Non-pigmented ciliary epithelial cell (primary cell): ENCODE results near the gene KAZN.

Source experiments
- DNase-seq: peaks from one replicate; pipeline ENCODE4 v3.0.0-alpha.2; 2010; ENCODE audit warnings: low read depth

The KAZN gene

DNA sequence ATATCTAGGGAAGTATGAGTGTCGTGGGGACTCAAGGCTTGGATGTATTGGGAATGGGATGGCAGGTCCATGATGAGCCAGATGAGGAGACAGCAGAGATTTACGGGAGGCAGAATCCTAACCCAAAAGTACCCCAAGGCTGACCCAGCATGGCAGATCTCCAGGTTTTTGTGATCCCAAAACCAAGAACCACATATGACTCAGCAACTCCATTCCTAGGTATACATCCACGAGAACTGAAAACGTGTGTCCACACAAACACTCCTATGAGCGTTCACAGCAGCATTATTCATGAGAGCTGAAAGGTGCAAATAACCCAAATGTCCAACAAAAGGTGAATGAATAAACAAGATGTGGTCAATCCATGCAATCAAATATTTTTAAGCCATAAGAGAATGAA is 201.5 kb downstream of the KAZN start:
- DNase-seq: no peak

DNA sequence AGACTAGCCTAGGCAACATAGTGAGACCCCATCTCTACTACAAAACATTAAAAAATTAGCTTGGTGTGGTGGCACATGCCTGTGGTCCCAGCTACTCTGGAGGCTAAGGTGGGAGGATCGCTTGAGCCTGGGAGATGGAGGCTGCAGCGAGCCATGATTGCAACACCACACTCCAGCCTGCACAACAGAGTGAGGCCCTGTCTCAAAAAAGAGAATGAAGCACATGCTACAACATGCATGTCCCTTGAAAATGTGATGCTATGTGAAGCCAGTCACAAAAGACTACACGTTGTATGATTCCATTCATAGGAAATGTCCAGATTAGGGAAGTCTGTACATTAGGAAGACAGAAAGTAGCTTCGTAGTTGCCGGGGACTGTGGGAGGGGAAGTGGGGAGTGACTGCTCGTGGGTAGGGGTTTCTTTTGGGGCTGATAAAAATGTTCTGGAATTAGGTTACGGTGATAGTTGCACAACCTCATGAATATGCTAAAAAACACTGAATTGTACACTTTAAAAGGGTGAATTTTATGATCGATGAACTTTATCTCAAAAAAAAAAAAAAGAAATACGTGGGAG is 202.1 kb downstream of the KAZN start:
- DNase-seq: no peak

DNA sequence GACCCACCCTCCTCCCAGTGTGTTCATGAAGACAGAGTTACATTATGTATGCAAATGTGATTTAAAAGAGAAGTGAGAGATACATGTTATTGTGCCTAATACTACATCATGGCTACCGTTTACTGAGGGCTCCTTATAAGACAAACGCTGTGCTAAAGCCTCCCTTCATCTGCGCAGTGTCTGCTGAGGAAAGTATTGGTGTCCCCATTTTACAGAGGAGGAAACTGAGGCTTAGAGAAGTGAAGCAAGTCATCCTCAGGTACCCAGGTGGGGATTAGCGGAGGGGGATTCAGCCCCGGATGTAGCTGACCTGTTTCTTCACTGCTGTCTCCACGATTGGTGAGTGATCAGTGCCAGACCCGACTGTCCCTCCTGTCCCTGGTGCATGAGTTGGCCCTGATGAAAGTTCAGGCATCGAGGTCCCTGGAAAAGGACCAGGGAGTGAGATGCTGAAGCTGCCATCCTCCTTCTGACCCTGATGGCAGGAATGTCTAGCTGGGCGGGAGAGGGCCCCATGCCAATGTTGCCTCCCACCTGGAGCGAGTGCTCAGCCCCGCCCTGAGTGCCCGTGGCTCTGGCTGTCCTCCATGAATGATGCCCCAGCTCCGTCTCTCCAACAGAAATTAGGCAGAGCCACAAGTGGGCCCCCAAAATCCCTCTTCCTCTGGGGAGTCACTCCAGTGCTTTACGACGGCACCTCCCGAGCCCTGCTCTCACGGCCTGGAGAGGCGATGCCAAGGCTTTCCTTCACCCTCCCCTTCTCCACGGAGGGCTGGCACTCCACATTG is 204.7 kb downstream of the KAZN start:
- no peak for DNase-seq

DNA sequence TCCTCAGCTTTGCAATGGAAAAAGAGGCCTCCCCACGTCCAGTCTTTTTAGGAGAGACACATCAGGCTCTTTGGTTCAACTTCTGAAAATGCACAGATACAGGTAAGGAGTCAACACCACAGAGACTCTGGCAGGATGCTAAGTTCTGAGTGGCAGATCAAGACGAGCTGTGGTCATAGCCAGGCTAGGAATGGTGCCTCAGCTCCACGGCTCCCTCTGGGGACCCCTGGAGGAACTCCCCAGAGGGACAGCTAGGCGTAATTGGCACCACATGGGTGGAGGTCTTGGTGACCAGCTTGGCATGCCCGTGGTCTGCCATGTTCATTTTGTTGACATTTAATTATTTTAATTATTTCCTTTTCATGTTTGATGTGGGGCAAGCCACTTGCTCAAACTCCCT is 206.1 kb downstream of the KAZN start:
- DNase-seq: no peak

DNA sequence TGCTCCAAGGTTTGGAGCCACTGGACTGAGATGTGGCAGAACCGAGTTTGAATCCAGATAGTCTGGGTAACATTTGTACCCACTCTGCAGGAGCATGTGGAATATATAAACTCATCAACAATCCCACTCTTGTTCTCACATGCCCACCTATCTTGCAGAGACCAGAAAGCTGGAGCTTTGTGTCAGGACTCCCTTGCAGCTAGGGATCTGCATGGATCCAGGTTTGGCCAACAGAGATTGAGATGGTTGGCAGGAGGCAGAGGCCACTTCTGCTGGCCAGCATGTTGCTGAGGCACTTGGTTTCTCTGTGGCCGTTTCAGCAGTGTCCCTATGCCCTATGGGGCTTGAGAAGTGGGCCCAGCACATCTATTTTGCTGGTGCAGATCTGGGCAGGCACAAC is 208.3 kb downstream of the KAZN start:
- no peak for DNase-seq

DNA sequence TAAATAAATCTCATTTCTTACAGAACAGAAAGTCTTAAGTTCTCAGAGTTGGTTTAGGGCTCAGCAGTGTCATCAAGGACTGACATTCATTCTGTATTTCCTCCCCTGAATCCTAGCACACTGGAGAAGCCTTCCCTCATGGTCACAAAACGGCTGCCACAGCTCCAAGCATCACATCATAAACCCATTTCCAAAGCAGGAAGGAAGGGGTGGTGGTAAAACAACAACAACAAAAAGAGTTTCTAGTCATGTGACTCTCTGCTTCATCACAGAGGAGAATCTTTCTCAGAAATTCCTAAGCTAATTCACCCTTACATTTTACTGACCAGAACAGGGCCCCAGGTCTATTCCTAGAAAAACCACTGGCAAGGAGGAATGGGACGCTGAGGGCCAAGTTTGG is 210.3 kb downstream of the KAZN start:
- no peak for DNase-seq

DNA sequence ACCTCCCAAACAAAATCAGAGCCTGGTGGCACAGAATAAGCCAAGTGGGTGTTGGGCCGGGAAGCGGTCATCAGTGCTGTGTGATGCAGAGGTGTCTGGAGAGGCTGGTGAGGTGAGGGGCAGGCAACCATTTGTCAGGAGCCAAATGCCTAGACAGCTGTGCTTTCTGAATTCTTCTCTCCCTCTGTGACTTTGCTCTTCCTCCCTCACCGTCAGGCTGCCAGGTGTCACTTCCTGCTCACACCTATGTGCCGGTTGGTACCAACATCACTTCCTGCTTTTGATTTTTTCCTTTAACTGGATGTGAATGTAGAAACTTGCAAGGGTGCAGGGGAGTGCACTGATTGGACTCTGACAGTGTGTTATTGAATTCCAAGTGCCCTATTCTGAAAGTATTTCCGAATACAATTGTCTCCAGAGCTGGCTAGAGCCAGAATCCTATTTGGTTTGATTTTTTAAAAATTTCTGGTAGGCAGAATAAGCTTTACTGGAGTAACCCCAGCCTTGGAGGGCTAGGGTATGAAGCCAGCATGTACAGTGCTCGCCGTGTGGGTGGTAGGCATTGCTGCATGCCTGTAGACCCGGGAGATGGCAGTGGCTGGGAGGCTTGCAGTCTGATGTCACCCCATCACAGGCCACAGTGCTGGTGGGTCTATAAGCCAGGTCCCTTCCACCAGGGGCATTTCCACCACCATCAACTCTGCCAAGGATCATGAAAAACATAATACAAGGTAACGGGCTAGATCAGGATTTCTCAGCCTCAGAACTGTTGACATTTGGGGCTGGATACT is 210.9 kb downstream of the KAZN start:
- no peak for DNase-seq

DNA sequence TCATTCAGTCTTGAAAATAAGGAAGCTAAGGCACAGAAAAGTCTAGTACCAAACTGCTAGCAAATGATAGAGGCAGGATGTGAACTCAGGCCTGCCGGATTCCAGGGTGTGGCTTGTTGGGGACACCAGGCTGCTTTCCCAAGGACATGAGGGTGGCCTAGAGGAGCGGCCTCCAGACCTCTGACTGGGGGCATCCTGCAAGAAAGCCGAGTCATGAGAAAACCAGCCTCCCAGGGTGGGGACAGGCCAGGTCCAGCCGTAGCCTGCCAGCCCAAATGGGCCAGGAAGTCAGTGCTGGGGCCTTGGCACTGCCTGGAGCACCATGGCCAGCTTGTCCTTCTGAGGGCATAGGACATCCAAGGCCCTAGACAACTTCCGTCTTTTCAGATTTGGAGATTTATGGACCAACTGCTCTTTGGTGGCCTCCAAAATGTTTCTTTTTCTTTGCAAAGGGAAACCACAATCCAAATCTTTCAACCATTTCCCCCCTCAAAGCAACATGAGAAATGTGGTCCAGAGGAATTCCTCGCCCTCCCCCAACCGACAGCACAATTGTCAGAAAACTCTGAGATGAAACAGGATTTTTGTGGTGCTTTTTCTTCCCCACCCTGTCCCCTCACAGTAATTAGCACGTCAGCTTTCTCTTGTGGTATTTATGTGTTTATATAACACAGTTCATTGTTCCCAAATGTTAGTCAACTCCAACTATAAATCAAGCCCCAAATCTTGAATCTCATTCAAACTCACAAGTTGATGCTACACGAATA is 212.3 kb downstream of the KAZN start:
- DNase-seq: no peak

DNA sequence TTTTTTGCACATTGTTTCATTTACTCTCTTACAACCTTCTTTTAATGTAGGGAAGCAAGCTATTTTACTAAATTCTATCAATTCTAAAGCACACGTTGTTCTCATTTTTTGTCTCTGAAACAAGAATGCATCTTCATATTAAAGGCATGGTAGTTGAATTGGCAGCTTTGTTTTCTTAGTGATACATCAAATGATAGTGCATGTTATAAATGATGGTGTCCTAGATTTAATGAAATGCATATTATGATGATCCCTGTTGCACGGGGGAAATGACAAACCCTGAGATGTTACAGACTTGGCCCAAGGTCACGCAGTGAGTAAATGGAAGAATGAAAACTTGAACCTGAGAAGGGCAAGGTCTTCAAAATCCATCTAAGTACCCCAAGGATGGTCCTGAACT is 213.1 kb downstream of the KAZN start:
- DNase-seq: no peak

DNA sequence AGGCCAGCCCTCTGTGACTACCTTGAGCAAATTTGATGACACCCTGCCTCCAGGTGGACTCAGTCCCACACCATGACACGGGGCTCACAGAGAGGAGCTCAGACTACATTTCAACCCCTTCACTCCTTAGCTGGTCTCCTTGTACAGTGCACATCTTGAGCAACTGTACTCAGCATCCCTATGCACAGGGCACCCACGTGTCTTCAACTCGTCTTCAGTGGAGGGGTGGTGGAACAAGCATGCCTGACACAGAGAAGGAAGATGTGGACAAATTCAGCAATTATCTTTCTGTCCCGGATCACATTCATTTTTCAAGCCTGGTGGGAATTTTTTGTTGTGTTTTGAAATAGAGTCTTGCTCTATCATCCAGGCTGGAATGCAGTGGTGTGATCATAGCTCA is 213.7 kb downstream of the KAZN start:
- DNase-seq: no peak

DNA sequence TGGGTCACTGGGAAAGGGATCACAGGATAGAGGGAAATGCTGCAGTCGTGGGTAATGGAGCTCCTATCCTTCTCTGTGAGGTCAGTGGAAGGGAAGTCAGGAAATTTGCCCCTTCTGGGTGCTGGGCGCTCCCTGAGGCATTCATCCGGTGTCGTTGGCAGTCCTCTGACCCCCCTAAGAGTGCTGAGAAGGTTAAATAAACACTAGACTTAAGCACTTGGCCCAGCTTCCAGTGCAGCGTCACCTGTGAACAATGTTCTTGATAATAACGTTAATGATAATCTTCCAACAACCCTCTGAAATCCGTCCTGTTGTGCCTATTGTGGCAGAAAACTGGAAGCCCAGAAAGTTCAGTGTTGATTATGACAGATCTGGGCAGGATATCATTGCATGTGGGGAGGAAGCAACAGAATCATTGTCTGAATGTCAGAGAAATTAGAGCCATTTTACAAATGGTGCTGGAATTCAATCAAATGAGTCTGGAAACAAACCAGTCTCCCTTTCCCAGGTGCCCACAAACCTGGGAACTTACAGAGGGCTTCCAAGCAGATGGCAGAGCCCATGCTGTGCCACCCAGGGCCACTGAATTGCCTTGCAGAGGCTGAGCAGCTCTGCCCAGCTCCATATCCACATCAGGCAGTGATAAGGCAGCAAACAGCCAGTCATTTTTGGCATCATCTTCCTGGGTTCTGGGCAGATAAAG is 216.8 kb downstream of the KAZN start:
- DNase-seq: no peak

DNA sequence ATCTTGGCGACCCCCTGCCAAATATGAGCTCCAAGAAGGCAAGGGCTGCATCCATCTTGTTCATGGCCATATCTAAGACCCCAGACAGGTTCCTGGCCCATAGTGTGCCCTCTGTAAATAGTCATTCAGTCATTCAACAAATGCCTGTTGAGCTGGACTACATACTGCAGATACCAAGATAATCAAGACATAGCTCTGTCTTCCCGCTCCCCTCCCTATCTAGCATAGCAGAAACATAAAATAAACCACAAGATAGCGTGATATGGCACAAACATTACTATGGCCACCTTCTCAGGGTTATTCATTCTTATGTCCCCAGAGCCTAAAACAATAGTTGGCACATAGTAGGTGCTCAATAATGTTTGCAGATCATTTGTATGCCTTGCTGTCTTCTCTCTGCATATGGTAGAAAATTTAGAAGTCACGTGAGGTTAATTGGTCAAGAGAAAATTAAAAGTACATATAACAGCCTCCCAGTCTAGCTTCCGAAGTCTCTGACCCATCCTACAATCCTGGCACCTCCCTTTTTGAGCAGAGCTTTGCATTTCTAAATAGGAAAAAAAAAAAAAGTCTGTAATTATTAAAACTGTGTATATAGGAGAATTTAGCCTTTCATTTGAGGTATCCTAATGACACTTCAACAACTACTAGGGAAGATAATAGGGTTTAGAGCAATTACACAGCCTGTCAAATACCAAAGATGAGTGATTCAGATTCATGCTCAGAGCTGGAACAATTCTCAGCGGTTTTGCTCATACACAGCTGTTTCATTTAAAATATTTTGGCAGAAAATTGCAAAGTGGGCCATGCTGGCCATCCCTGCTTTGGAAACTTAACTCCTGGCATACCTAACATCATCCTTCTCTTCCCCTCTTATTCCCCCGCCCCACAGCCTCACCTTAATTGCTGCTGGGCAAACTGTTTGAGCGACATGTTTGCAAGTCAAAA is 219.0 kb downstream of the KAZN start:
- no peak for DNase-seq

DNA sequence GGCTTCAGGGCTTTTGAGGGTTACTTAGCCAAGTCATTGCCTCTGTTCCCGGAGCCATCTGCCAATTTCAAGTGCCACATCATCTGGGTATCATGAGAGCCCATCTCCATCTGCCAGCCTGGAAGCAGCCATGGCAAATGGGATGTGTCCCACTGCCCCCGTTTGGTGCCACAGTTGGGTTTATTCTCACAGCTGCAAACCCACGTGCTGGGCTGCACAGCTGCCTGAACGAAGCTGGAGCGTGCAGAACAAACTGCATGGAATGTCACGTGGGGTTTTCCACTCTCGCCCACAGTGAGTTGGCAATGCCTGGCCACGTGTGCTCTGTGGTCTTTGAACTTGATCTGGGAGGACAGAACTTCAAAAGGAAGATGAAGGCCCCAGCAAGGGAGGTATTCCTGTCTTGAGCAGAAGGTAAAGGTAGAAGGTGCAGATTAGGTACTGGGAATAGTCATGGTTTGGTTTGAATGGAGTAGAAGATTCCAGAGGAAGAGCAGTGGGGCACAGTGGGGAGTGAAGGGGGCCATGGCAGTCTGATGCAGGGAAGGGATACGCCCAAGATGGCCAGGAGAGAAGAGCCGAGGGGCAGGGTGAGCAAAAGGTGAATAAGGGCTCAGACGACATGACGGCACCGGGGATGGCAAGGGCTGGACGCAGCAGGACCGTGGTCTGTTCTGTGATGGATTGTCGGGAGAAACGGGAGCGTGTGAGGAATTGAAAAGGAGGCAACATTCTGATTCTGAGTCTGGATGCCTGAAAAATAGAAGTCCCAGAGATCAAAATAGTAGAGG is 222.0 kb downstream of the KAZN start:
- DNase-seq: no peak

DNA sequence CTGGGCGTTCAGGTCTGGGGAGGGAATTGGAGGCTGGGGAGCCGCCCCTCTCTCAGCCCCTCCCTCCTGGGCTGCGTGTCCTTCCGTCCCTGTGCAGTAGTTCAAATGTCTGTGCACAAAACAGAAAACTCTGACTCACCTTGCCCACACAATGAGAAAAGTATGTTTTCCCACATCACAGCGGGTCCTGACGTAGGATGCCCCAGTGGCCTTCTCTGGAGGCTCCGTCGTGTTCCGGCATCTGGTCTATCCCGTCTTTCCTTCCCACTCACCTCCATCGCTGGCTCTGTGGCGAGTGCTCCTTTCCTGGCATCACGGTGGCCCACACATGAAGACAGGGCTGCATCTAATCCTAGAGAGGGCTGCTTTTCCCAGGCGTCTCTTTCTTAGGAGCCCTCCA is 224.0 kb downstream of the KAZN start:
- DNase-seq: no peak

DNA sequence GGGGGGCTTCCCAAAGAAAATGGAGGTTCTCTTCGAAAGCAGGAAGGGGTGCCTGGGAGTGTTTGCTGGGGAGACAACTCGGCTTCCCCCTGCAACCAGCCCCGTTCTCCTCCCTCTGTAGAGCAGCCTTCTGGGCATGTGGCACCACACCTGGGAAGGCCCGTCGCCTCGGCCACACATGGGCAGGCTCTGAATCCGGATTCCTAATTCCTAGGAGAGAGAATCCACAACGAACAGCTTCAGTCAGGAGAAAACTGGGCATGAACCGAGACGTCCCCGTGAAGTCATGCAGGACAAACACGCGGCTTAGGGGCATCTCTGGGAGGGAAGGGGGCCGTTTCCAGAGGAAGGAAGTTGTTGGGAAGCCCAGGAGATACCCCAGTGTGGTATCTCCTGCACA is 224.5 kb downstream of the KAZN start:
- DNase-seq: no peak

DNA sequence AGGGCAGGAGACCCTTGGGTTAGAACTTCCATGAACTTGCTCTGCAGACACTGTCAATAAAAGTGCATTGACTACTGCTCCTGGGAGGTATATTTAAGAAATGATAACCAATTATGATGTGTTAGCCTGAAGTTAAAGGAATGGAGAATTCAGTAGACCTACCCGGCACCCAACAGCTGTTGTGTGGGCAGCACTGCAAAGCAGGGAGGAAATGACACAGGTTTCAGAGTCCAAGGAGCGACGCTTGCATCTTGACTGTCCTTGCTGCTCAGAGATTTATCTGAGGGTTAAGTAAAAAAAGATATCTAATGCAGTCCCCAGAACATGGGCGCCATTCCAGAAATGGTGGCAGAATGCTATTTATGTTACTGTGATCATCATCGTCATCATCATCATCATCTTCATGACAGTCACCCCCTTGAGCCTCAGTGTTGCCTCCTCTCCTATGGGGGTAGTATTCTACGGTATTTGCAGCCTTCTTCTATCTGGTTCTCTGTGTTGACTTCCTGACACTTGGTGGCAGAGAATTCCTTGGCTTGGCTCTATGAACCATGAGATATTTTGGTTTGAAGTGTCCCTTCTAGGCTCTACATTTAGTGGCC is 225.9 kb downstream of the KAZN start:
- DNase-seq: no peak

DNA sequence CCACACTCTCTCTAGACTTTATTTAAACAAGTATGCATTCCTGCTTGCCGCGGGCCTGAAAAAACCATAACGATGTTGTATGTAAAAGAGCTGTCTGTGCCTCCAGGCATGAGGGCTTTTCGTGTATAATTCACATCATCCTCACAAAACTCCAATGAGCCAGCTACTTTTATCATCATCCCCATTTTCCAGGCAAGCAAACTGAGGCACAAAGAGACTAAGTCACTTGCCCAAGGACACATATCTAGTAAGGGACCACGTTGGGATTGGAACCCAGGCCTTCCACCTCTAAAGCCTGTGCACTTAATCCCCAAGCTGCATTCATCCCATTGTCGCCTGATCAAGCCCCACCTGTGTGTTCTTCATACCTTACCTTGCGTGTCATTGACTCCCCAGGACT is 226.9 kb downstream of the KAZN start:
- DNase-seq: no peak

DNA sequence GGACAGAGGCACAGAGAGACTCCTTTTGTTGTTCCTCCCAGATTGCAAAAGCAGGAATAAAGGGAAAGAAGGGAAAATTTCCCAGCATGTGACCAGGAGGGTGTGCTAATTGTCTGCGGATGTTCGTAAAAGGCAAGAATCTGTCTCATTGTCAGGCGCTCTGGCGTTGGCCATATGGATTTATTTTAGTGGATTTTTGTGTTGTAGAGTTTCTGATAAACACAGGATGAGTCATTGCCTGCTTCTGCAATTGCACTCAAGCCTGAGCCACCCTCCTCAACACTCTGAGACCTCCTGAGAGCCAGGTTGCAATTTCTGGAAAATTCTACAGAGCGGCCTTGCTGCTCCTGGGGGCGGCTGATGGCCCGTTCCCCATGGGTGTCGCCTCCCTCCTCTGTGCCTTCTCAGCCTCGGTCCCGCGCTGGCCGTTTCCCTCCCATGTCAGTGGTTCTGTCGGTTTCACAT is 227.7 kb downstream of the KAZN start:
- peak; percentile 61 for DNase-seq

DNA sequence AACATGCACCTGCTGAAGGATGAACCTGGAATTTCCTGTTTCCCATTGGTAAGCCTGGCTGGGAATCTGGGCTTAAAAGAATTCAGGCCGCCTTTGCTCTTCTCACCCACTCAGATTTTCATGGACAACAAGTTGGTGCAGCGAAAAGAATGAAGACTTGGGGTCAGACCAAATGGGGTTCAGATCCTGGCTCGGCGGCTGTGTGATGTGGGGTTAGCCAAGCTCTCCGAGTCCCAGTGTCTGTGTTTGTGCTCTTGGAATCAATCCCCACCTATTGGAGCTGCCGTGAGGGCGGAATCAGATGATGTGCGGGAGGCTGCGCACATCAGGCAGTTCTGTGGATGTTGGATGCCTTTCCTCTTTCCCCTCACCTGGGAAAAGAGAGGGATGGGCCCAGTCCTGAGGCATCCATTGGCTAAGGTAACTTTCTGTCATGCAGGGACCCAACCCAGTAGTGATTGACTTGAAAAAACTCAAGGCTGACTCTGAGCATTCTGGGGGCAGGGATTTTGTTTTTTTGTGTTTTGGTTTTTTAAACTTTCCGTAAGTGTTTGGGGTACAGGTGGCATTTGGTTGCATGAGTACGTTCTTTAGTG is 228.3 kb downstream of the KAZN start:
- DNase-seq: no peak
